Measurements from ENCODE around the gene RANBP3.

RANBP3 gene

DNA sequence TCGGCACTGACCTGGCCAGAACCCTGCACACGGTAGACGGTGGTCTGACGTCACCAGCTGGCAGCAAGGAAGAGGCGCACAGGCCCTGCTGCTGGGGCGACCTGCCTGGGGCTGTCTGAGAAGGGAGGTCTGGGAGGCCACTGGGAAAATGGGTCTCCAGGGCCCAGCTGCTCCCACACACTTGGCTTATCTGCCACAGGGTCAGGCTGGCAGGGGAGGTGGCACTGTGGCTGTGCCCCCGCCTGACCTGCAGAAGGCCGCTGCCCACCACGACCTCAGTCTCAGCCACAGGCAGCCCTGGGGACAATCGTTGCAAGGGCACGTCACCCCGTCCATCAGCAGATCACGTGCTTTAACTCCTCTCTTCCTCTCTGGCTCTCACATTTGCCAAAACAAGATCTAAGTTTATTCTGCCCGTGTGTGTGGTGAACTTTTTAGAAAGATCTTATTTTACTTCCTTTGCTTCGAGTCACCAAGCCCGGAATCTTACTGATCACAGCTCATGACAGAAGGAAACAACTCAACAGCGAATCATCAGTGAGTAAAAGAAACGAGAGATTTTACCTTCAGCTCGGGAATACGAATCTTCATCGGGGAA lies 45.2 kb upstream of the RANBP3 start:
- TF ChIP-seq, protein P1, sequence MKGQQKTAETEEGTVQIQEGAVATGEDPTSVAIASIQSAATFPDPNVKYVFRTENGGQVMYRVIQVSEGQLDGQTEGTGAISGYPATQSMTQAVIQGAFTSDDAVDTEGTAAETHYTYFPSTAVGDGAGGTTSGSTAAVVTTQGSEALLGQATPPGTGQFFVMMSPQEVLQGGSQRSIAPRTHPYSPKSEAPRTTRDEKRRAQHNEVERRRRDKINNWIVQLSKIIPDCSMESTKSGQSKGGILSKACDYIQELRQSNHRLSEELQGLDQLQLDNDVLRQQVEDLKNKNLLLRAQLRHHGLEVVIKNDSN (IDR thresholded peaks at IDR 0.05) = no peak
- TF ChIP-seq EP300 (IDR thresholded peaks at IDR 0.05; ENCODE audit: borderline replicate concordance) (no peak), NFIC (IDR thresholded peaks at IDR 0.05) (no peak), RAD21 (IDR thresholded peaks at IDR 0.05; ENCODE audit: low read depth) (no peak), ZBTB7A (IDR thresholded peaks at IDR 0.05; ENCODE audit: low read depth) (no peak), YY1 (IDR thresholded peaks at IDR 0.05; ENCODE audit: low read depth) (no peak), TEAD4 (IDR thresholded peaks at IDR 0.05) (no peak), CEBPB (IDR thresholded peaks at IDR 0.05) (no peak), CREB1 (IDR thresholded peaks at IDR 0.05; ENCODE audit: low read depth) (no peak), EGR1 (IDR thresholded peaks at IDR 0.05) (no peak), TAF1 (IDR thresholded peaks at IDR 0.05; ENCODE audit: low read depth) (no peak), TCF12 (IDR thresholded peaks at IDR 0.05; ENCODE audit: low read depth) (no peak), FOXM1 (IDR thresholded peaks at IDR 0.05; ENCODE audit: borderline replicate concordance, low read depth) (no peak), MAX (IDR thresholded peaks at IDR 0.05) (no peak)
- TF ChIP-seq, protein P2, sequence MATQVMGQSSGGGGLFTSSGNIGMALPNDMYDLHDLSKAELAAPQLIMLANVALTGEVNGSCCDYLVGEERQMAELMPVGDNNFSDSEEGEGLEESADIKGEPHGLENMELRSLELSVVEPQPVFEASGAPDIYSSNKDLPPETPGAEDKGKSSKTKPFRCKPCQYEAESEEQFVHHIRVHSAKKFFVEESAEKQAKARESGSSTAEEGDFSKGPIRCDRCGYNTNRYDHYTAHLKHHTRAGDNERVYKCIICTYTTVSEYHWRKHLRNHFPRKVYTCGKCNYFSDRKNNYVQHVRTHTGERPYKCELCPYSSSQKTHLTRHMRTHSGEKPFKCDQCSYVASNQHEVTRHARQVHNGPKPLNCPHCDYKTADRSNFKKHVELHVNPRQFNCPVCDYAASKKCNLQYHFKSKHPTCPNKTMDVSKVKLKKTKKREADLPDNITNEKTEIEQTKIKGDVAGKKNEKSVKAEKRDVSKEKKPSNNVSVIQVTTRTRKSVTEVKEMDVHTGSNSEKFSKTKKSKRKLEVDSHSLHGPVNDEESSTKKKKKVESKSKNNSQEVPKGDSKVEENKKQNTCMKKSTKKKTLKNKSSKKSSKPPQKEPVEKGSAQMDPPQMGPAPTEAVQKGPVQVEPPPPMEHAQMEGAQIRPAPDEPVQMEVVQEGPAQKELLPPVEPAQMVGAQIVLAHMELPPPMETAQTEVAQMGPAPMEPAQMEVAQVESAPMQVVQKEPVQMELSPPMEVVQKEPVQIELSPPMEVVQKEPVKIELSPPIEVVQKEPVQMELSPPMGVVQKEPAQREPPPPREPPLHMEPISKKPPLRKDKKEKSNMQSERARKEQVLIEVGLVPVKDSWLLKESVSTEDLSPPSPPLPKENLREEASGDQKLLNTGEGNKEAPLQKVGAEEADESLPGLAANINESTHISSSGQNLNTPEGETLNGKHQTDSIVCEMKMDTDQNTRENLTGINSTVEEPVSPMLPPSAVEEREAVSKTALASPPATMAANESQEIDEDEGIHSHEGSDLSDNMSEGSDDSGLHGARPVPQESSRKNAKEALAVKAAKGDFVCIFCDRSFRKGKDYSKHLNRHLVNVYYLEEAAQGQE (IDR thresholded peaks at IDR 0.05; ENCODE audit: low read depth) = no peak

- TF ChIP-seq YY1 (IDR thresholded peaks at IDR 0.05; ENCODE audit: low read depth) = no peak
- TF ChIP-seq EGR1 (IDR thresholded peaks at IDR 0.05) = no peak
- no peak for TF ChIP-seq NFIC (IDR thresholded peaks at IDR 0.05)
- no peak for TF ChIP-seq CEBPB (IDR thresholded peaks at IDR 0.05)
- TF ChIP-seq ZBTB7A (IDR thresholded peaks at IDR 0.05; ENCODE audit: low read depth) = no peak
- TF ChIP-seq, protein P2 (IDR thresholded peaks at IDR 0.05; ENCODE audit: low read depth) = no peak
- no peak for TF ChIP-seq TAF1 (IDR thresholded peaks at IDR 0.05; ENCODE audit: low read depth)
- no peak for TF ChIP-seq TEAD4 (IDR thresholded peaks at IDR 0.05)
- TF ChIP-seq MAX (IDR thresholded peaks at IDR 0.05) = no peak
- TF ChIP-seq, protein P1 (IDR thresholded peaks at IDR 0.05) = no peak
- TF ChIP-seq FOXM1 (IDR thresholded peaks at IDR 0.05; ENCODE audit: borderline replicate concordance, low read depth) = no peak
- TF ChIP-seq EP300 (IDR thresholded peaks at IDR 0.05; ENCODE audit: borderline replicate concordance) = no peak
- TF ChIP-seq RAD21 (IDR thresholded peaks at IDR 0.05; ENCODE audit: low read depth) = no peak
- TF ChIP-seq TCF12 (IDR thresholded peaks at IDR 0.05; ENCODE audit: low read depth) = no peak
- no peak for TF ChIP-seq CREB1 (IDR thresholded peaks at IDR 0.05; ENCODE audit: low read depth)
Observed at GRCh38 chr19:6022570-6023064, 44.7 kb upstream of the RANBP3 start.

DNA sequence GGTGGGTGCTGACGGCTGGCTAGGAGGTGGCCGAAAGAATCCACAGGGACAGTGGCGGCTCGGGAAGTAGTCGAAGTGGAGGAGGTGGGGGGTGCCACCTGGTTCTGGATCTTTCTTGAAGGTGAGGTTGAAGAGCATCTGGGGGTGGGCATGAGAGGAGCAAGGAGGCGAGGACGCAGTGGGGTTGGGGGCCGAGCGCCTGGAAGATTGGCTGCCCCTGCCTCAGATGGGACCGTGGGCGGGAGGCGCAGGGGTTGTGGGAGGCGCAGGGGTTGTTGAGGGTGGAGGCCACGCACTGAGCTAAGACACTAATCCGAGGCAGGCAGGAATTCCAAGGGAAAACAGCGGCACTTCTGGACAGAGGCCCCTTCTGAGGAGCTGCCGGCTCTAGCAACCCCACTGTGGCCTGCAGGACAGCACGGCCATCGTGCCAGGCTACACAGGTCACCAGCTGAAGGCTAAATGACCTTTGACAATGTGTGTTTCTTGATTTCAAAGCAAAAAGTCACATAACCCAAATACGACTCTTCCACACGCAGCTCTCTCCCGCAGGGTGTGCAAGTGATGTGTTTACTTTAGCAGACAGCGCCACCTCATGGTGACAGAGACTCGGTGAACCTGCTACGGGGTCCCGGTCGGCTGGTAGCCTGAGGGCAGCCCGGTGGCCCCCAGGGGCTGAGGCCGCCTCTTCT lies 44.1 kb upstream of the RANBP3 start:
- TF ChIP-seq RAD21 (IDR thresholded peaks at IDR 0.05; ENCODE audit: low read depth) (peak; percentile 94), TEAD4 (IDR thresholded peaks at IDR 0.05) (peak; percentile 8; the same call in 1 of the 2 replicates), ZBTB7A (IDR thresholded peaks at IDR 0.05; ENCODE audit: low read depth) (peak; percentile 33; the same call in 1 of the 2 replicates), MAX (IDR thresholded peaks at IDR 0.05) (no peak)
- TF ChIP-seq, protein P2 (IDR thresholded peaks at IDR 0.05; ENCODE audit: low read depth) = no peak
